Neural cell (in vitro differentiated cells): ENCODE results near the gene CDC45. TPM values are rescaled to one million over a fixed set of nuclear protein-coding genes. Genes with fewer than 3 reads are reported as not detected.

ENCODE experiments used
- H2AFZ ChIP-seq: fragments of 200-600, 300-800 bp; sonication (generic), shearing (Covaris generic); 2 replicates; pipeline ENCODE4 v1.6.0; 2014; ENCODE audit warnings: low read depth, mild to moderate bottlenecking, antibody characterized with exemption, low read length, moderate library complexity
- H3F3A ChIP-seq: fragments of 200-600 bp; shearing (Covaris generic); 2 replicates; pipeline ENCODE4 v1.6.1; 2016; ENCODE audit warnings: mild to moderate bottlenecking, moderate library complexity, mixed read lengths, antibody characterized with exemption, low read length; ENCODE audit not compliant: insufficient read depth, poor library complexity, severe bottlenecking
- H3K27ac ChIP-seq: fragments of 200-600, 300-800 bp; sonication (generic), shearing (Covaris generic); 2 replicates; pipeline ENCODE4 v1.5.1; 2014; ENCODE audit warnings: mild to moderate bottlenecking, low read length, moderate library complexity
- H3K27me3 ChIP-seq: fragments of 300-800, 200-600 bp; sonication (generic), shearing (Covaris generic); 2 replicates; pipeline ENCODE4 v1.6.0; 2014; ENCODE audit warnings: mild to moderate bottlenecking, low read depth, low read length, moderate library complexity; ENCODE audit not compliant: insufficient read depth
- H3K36me3 ChIP-seq: fragments of 300-800, 200-600 bp; sonication (generic), shearing (Covaris generic); 2 replicates; pipeline ENCODE4 v1.5.1; 2014; ENCODE audit warnings: mild to moderate bottlenecking, antibody characterized with exemption, low read length, moderate library complexity; ENCODE audit not compliant: insufficient read depth
- H3K4me2 ChIP-seq: fragments of 300-800, 200-600 bp; sonication (generic), shearing (Covaris generic); 2 replicates; pipeline ENCODE4 v1.6.0; 2014; ENCODE audit warnings: mild to moderate bottlenecking, low read length
- H3K4me3 ChIP-seq: fragments of 300-800, 200-600 bp; sonication (generic), shearing (Covaris generic); 2 replicates; pipeline ENCODE4 v1.5.1; 2014; ENCODE audit warnings: mild to moderate bottlenecking, low read length, moderate library complexity
- H3K79me2 ChIP-seq: fragments of 200-600 bp; shearing (Covaris generic); replicated peaks from 2 replicates; pipeline ENCODE4 v1.6.0; 2014; ENCODE audit warnings: mild to moderate bottlenecking, low read length, moderate library complexity; ENCODE audit not compliant: insufficient read depth
- H3K9ac ChIP-seq: fragments of 300-800, 200-600 bp; sonication (generic), shearing (Covaris generic); 2 replicates; pipeline ENCODE4 v1.6.1; 2016; ENCODE audit warnings: mild to moderate bottlenecking, low read length, mixed read lengths
- H3K9me2 ChIP-seq: fragments of 200-600 bp; shearing (Covaris generic); 2 replicates; pipeline ENCODE4 v1.6.1; 2016; ENCODE audit warnings: mild to moderate bottlenecking, low read length, mixed read lengths; ENCODE audit not compliant: insufficient read depth
- H3K9me3 ChIP-seq: fragments of 200-600, 300-800 bp; sonication (generic), shearing (Covaris generic); 2 replicates; pipeline ENCODE4 v1.6.1; 2016; ENCODE audit warnings: mild to moderate bottlenecking, mixed run types, low read length, moderate library complexity, mixed read lengths
- H4K20me1 ChIP-seq: fragments of 200-600 bp; shearing (Covaris generic); 2 replicates; pipeline ENCODE4 v1.6.1; 2016; ENCODE audit warnings: mild to moderate bottlenecking, mixed run types; ENCODE audit not compliant: insufficient read depth
- CTCF ChIP-seq: fragments of 450-650 bp; IDR thresholded peaks from 2 replicates; pipeline ENCODE4 v1.5.1; 2014; ENCODE audit warnings: antibody characterized with exemption, mild to moderate bottlenecking, moderate library complexity; ENCODE audit not compliant: poor library complexity, severe bottlenecking
- EP300 ChIP-seq: fragments of 450-650 bp; conservative IDR thresholded peaks from 2 replicates; pipeline ENCODE4 v1.6.1; 2014; ENCODE audit warnings: antibody characterized with exemption, mild to moderate bottlenecking, moderate library complexity; ENCODE audit not compliant: poor library complexity, severe bottlenecking
- MXI1 ChIP-seq: fragments of 450-650 bp; conservative IDR thresholded peaks from 2 replicates; pipeline ENCODE4 v1.6.1; 2014; ENCODE audit warnings: antibody characterized with exemption, mild to moderate bottlenecking; ENCODE audit not compliant: poor library complexity, severe bottlenecking
- RAD21 ChIP-seq: fragments of 450-650 bp; conservative IDR thresholded peaks from 2 replicates; pipeline ENCODE4 v1.6.1; 2014; ENCODE audit warnings: antibody characterized with exemption, mild to moderate bottlenecking, moderate library complexity
- REST ChIP-seq: IDR thresholded peaks from 2 replicates; pipeline ENCODE4 v1.6.1; 2012; ENCODE audit warnings: borderline replicate concordance
- SMC3 ChIP-seq: fragments of 450-650 bp; conservative IDR thresholded peaks from 2 replicates; pipeline ENCODE4 v1.6.1; 2014; ENCODE audit warnings: antibody characterized with exemption, mild to moderate bottlenecking, moderate library complexity; ENCODE audit not compliant: poor library complexity
- TAF1 ChIP-seq: IDR thresholded peaks from 2 replicates; pipeline ENCODE4 v1.6.1; 2012; ENCODE audit warnings: low read depth
- polyA plus RNA-seq: library from polyadenylated mRNA; depleted of rRNA; stranded (reverse); fragments of >200 nt; gene quantifications from 2 replicates; pipeline ENCODE4 v1.2.3, GENCODE V29; 2014

The CDC45 gene
- polyA plus RNA-seq, 1 donor from 2014 or later, result 3.2 TPM

- peak overlapping the region; percentile 98 for H3K4me3 ChIP-seq
- H3K27ac ChIP-seq, result peak overlapping the region; percentile 57
- peak overlapping the region; percentile 1 for H2AFZ ChIP-seq
- peak overlapping the region; percentile 83 for H3K9ac ChIP-seq
- peaks cover 5% of the 10 kb centered on the region for H4K20me1 ChIP-seq
- H3F3A ChIP-seq, result no peaks in the 10 kb centered on the region
- H3K9me3 ChIP-seq, result no peaks in the 10 kb centered on the region
- peaks cover 9% of the 10 kb centered on the region for H3K36me3 ChIP-seq
- H3K79me2 ChIP-seq, result peaks cover 52% of the 10 kb centered on the region
- no peaks in the 10 kb centered on the region for H3K9me2 ChIP-seq
- peak overlapping the region; percentile 89 for H3K4me2 ChIP-seq
- no peaks in the 10 kb centered on the region for H3K27me3 ChIP-seq
- TF ChIP-seq SMC3, result peak; percentile 35
- TF ChIP-seq TAF1, result no peak
- TF ChIP-seq REST, result peak; percentile 3
- peak; percentile 12 for TF ChIP-seq MXI1
- no peak for TF ChIP-seq RAD21
- TF ChIP-seq CTCF, result peak; percentile 40
Observed at GRCh38 chr22:19430890-19431541, 48.7 kb upstream of the CDC45 start.

- peaks cover 46% of the 10 kb centered on the region for H3K79me2 ChIP-seq
- H2AFZ ChIP-seq, result peak within 1 kb of the TSS; percentile 60
- H3K4me2 ChIP-seq, result peak within 1 kb of the TSS; percentile 89
- H3F3A ChIP-seq, result no peaks in the 10 kb centered on the region
- H3K9me3 ChIP-seq, result no peaks in the 10 kb centered on the region
- peaks cover 9% of the 10 kb centered on the region for H3K36me3 ChIP-seq
- peaks cover 5% of the 10 kb centered on the region for H4K20me1 ChIP-seq
- peak within 1 kb of the TSS; percentile 93 for H3K9ac ChIP-seq
- no peaks in the 10 kb centered on the region for H3K27me3 ChIP-seq
- peak within 1 kb of the TSS; percentile 98 for H3K4me3 ChIP-seq
- TF ChIP-seq REST (no peak), TAF1 (peak; percentile 53), SMC3 (peak; percentile 9), EP300 (peak; percentile 41)
- no peaks in the 10 kb centered on the region for H3K9me2 ChIP-seq
- H3K27ac ChIP-seq, result peak within 1 kb of the TSS; percentile 92
Observed at GRCh38 chr22:19431649-19432132, 48.0 kb upstream of the CDC45 start, which contains the start of gene HIRA. Gene HIRA (minus strand): TSS chr22:19431733. CDS start chr22:19431476, 257 bp downstream.
